Vagina (tissue), 2 donors: Measurements from ENCODE around the gene WWOX. TPM values are rescaled to one million over a fixed set of nuclear protein-coding genes. Genes with fewer than 3 reads are reported as not detected.

Experiments used
- DNase-seq, 2 donors: peaks; one replicate each; pipeline ENCODE4 v3.0.0-alpha.2; 2017; ENCODE audit errors: extremely low spot score in 2 of 2
- H3K27ac ChIP-seq: fragments of 200-600 bp; sonication (generic); one replicate; pipeline ENCODE4 v1.5.1; 2019
- H3K27me3 ChIP-seq: fragments of 200-600 bp; sonication (generic); one replicate; pipeline ENCODE4 v1.5.1; 2019
- H3K36me3 ChIP-seq, 2 donors: fragments of 200-600 bp; sonication (generic); one replicate each; pipeline ENCODE4 v1.5.1; 2017 to 2019
- H3K4me1 ChIP-seq: fragments of 200-600 bp; sonication (generic); one replicate; pipeline ENCODE4 v1.5.1; 2019
- H3K4me3 ChIP-seq, 2 donors: fragments of 200-600 bp; sonication (generic); 1 replicate in 1 of 2; 2 replicates in 1 of 2; pipeline ENCODE4 v1.5.1; 2016 to 2019
- H3K9me3 ChIP-seq: fragments of 200-600 bp; sonication (generic); one replicate; pipeline ENCODE4 v1.5.1; 2019
- POLR2A ChIP-seq, 2 donors: fragments of 450-650 bp; IDR thresholded peaks; one replicate each; pipeline ENCODE4 v1.6.1; 2017; ENCODE audit warnings: antibody characterized with exemption in 2 of 2, mild to moderate bottlenecking in 2 of 2, moderate library complexity in 2 of 2
- POLR2AphosphoS5 ChIP-seq, 2 donors: sonication (generic); formaldehyde crosslinking; IDR thresholded peaks; one replicate each; pipeline ENCODE4 v1.9.0; 2017; ENCODE audit warnings: antibody characterized with exemption in 2 of 2, mild to moderate bottlenecking in 2 of 2, low read depth in 1 of 2; ENCODE audit not compliant: insufficient read depth in 1 of 2
- intact Hi-C: fragments of 100-400 bp; cut with DNase I; formaldehyde crosslinking; loops from one replicate; pipeline ENCODE4 v1.15.1; 2023
- total RNA-seq: library from RNA; depleted of rRNA; stranded (reverse); fragments of >200 nt; gene quantifications from one replicate; pipeline ENCODE4 v1.2.3, GENCODE V29; 2016
- TF ChIP-seq, protein P1 (sequence below), 3 experiments: fragments of 450-650 bp in 2 of 3; fragments of 200-600 bp in 1 of 3; sonication (generic) in 1 of 3; IDR thresholded peaks; one replicate each; pipeline ENCODE4 v1.5.1; 2017 to 2019; ENCODE audit warnings: antibody characterized with exemption in 3 of 3, mild to moderate bottlenecking in 2 of 3, moderate library complexity in 2 of 3

The WWOX gene
- total RNA-seq, 1 donor from 2014 or later, result 33.1 TPM

DNA sequence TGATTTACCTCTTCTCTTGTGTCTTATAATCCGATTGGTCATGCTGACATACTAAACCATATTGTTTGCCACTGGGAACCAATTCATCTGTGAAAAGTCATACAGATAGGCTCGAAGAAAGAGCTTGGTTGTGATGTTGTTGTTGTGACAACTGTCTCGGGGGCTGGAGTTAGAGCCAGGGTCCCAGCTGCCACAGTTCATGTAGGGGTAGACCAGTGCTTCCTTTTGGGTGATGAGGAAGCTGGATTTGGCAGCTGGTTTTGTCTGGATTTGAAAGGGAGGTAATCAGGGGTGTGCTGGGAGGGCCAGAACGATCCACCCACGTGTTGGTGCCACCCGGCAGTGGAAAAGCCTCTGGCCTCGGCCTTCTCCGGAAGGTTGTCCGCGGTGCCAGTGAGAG lies 438.1 kb downstream of the WWOX start:
- intact Hi-C loops, result no loop called here
- TF ChIP-seq, protein P1, sequence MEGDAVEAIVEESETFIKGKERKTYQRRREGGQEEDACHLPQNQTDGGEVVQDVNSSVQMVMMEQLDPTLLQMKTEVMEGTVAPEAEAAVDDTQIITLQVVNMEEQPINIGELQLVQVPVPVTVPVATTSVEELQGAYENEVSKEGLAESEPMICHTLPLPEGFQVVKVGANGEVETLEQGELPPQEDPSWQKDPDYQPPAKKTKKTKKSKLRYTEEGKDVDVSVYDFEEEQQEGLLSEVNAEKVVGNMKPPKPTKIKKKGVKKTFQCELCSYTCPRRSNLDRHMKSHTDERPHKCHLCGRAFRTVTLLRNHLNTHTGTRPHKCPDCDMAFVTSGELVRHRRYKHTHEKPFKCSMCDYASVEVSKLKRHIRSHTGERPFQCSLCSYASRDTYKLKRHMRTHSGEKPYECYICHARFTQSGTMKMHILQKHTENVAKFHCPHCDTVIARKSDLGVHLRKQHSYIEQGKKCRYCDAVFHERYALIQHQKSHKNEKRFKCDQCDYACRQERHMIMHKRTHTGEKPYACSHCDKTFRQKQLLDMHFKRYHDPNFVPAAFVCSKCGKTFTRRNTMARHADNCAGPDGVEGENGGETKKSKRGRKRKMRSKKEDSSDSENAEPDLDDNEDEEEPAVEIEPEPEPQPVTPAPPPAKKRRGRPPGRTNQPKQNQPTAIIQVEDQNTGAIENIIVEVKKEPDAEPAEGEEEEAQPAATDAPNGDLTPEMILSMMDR (IDR thresholded peaks at IDR 0.05), result no peak
- TF ChIP-seq POLR2AphosphoS5 (IDR thresholded peaks at IDR 0.05; ENCODE audit: insufficient read depth in 1 of 2, low read depth in 1 of 2) (no peak), POLR2A (IDR thresholded peaks at IDR 0.05) (no peak)
- H3K4me1 ChIP-seq, result no peaks in the 10 kb centered on the region
- H3K27me3 ChIP-seq, result no peaks in the 10 kb centered on the region
- H3K4me3 ChIP-seq, result no peak overlapping the region
- no peaks in the 10 kb centered on the region for H3K9me3 ChIP-seq
- no peak overlapping the region for H3K27ac ChIP-seq
- H3K36me3 ChIP-seq, result no peaks in the 10 kb centered on the region
- DNase-seq, result no peak

DNA sequence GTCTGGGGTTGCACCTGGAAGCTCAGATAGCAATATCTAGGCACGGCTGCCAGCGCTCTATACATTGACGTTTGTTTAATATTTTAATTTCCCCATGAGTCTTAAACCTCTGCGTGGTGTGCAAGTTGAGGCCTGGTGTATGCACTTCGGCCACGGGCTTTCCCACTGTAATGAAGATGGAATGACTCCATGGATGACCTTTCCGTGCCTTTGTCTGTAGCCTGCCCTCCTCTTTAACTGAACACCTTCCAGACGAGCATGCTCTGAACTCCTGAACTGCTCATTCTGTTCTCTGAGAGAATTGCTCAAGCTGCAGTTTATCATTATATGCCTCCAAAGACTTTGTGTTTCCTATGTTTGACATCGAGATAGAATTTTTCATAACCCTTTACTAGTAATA lies 438.8 kb downstream of the WWOX start:
- Histone ChIP-seq H3K4me1 (no peaks in the 10 kb centered on the region), H3K27ac (no peak overlapping the region), H3K36me3 (no peaks in the 10 kb centered on the region), H3K4me3 (no peak overlapping the region), H3K9me3 (no peaks in the 10 kb centered on the region), H3K27me3 (no peaks in the 10 kb centered on the region)
- no peak for DNase-seq
- intact Hi-C loops, result no loop called here
- TF ChIP-seq, protein P1 (IDR thresholded peaks at IDR 0.05), result no peak
- TF ChIP-seq POLR2AphosphoS5 (IDR thresholded peaks at IDR 0.05; ENCODE audit: insufficient read depth in 1 of 2, low read depth in 1 of 2) (no peak), POLR2A (IDR thresholded peaks at IDR 0.05) (no peak)

DNA sequence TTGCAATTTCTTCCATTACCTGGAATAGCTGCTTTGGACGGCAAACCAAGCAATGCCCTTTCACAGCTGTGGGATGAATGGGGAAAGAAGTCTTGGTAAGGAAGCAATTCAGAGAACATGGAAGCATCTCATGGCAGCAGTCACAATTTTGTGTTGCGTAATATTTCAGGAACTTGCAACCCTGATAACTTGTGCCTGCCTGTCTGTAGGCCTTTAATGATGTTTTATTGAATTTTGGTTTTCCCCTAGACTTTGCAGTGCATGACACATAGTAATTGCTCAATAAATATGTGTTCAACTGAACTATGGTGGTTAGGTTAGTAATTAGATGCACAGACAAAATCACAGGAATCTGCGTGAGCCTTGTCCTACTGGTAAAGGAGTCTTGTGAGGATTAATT lies 439.5 kb downstream of the WWOX start:
- H3K4me1 ChIP-seq, result no peaks in the 10 kb centered on the region
- no peaks in the 10 kb centered on the region for H3K9me3 ChIP-seq
- no peak overlapping the region for H3K27ac ChIP-seq
- no peak for TF ChIP-seq POLR2AphosphoS5 (IDR thresholded peaks at IDR 0.05; ENCODE audit: insufficient read depth in 1 of 2, low read depth in 1 of 2)
- TF ChIP-seq, protein P1 (IDR thresholded peaks at IDR 0.05), result no peak
- TF ChIP-seq POLR2A (IDR thresholded peaks at IDR 0.05), result no peak
- DNase-seq, result no peak
- no peaks in the 10 kb centered on the region for H3K36me3 ChIP-seq
- H3K4me3 ChIP-seq, result no peak overlapping the region
- intact Hi-C loops, result no loop called here
- H3K27me3 ChIP-seq, result no peaks in the 10 kb centered on the region

DNA sequence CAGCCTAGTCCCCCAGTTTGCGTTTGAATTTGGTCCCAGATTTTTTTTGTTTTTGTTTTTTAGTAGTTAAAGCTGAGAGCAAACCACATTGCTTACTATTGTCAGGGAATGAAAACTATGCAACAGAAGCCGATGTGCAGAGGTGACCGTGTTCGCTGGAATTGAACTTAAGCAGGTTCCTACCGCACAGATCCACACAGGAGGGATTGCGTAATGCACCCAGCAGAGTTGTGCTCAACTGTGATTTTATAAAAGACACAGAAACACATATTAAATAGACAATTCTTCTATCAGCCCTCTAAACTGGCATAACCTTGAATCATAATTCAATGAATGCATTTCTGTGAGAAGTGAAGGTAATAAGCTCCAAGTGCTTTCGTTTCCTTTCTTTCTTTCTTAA lies 443.0 kb downstream of the WWOX start:
- Histone ChIP-seq H3K36me3 (no peaks in the 10 kb centered on the region), H3K4me3 (no peak overlapping the region), H3K4me1 (no peaks in the 10 kb centered on the region), H3K27ac (no peak overlapping the region), H3K27me3 (no peaks in the 10 kb centered on the region), H3K9me3 (no peaks in the 10 kb centered on the region)
- no peak for DNase-seq
- intact Hi-C loops, result no loop called here
- TF ChIP-seq, protein P1 (IDR thresholded peaks at IDR 0.05), result no peak
- TF ChIP-seq POLR2A (IDR thresholded peaks at IDR 0.05) (no peak), POLR2AphosphoS5 (IDR thresholded peaks at IDR 0.05; ENCODE audit: insufficient read depth in 1 of 2, low read depth in 1 of 2) (no peak)

DNA sequence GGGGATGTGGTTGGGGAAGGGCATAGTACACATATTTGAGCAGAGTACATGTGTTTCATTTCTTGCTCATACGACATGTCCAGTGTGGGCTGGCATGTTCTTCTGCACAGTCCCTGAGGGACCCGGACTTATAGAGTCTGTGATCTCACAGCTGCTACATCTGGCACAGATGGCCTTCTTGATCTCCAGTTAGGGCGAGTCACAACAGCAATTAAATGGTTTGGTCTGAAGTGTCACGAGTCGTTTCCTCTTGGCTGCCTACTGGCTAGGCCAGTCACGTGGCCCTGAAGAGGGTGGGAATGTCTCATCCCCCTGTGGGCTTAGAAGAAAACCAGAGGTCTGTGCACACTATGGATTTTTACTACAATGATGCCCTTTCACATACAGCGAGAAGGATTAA lies 443.6 kb downstream of the WWOX start:
- no peaks in the 10 kb centered on the region for H3K4me1 ChIP-seq
- no peak overlapping the region for H3K4me3 ChIP-seq
- H3K36me3 ChIP-seq, result no peaks in the 10 kb centered on the region
- TF ChIP-seq POLR2A (IDR thresholded peaks at IDR 0.05) (no peak), POLR2AphosphoS5 (IDR thresholded peaks at IDR 0.05; ENCODE audit: insufficient read depth in 1 of 2, low read depth in 1 of 2) (no peak)
- TF ChIP-seq, protein P1 (IDR thresholded peaks at IDR 0.05), result no peak
- no peak overlapping the region for H3K27ac ChIP-seq
- no peaks in the 10 kb centered on the region for H3K9me3 ChIP-seq
- no peaks in the 10 kb centered on the region for H3K27me3 ChIP-seq
- intact Hi-C loops, result no loop called here
- no peak for DNase-seq
